NCI-H2029 treated with DMSO at 0.1 percent for 48 hours (cell line): ENCODE data around the gene ZNF831.

Experiments used
- DNase-seq: peaks from one replicate; lab custom pipeline; 2025; lab: John Stamatoyannopoulos, UW

ZNF831 gene

GRCh38 chr20:59163631-59164530 lies at the start of gene ZNF831:
ZNF831 (plus strand) TSS chr20:59163821; CDS start chr20:59191020, 27,199 bp downstream.
- no peak for DNase-seq

DNA sequence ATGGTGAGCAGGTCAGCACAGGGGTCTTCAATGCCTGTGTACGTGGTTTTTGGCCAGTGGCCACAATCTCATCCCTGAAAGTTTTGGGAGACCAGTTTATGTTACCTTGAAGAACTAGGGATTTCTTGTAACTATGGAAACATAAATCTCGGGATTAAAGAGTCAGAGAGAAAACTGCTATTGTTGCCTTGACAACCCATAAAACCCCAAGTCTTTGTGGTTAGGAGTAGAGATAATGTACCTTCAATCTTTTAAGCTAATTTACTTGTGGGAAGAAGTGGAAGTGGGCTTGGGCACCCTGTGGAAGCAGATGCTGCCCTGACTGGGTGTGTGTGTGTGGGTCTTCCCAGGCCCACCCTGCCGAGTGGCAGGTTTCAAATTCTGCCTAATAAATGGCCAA lies 46.1 kb upstream of the ZNF831 start:
- DNase-seq: no peak

DNA sequence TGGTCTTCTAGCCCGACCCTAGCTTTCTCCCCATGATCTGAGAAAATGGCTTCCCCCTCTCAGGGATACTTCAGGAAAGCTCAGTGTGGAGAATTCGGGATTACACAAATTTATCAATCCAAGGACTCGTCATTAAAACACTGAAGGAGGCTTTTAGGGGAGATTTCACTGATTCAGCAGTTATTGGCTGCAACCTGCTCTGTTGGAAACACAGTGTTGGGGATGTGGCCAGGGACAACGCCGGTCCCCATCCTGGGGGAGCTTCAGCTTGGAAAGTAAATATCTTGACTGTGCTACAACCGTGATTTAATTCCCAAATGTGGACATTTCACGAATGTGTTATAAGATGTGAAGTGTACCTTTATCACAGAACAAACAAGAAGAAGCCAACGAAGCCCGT lies 44.8 kb upstream of the ZNF831 start:
- DNase-seq: no peak

GRCh38 chr20:59120491-59120890 lies 43.1 kb upstream of the ZNF831 start:
- DNase-seq: no peak

- no peak for DNase-seq
Measured at GRCh38 chr20:59120919-59121318, 42.7 kb upstream of the ZNF831 start.

DNA sequence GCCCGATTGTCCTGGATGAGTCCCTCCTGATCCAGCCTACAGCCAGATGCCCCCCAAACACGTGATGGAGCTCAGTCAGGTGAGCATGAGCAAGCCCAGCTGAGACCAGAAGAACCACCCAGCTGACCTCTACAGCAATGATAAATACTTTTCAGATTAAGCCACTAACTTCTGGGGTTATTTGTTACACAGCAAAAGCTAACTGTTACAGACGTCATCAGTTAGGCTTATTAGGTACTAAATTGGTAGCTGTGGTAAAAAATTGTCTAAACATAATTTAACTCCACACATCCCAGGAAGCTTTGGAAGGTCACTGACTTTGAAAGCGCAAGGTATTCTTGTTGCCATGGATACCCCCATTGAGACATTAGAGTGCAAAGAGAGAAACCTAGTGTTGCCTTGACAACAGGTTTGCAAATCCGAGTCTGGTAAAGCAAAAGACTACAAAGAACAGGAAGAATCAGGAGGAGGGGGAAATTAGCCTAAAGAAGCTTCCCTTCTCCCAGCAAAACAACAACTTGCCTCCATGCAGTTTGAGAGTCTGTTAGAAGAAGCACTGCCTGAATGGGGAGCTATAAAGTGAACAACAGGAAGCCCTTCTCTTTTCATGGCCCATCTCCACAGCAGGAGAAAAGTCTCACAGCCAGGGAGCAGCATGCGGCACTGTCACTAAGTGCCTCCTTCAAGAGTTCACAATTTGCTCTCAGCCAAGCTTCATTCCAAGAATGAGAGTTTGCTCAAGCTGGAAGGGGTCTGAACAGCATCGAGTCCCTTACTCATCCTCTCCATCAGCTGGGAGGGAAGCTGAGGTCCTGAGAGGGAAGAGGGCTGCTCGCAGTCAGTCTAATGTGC lies 41.7 kb upstream of the ZNF831 start:
- DNase-seq: no peak

DNA sequence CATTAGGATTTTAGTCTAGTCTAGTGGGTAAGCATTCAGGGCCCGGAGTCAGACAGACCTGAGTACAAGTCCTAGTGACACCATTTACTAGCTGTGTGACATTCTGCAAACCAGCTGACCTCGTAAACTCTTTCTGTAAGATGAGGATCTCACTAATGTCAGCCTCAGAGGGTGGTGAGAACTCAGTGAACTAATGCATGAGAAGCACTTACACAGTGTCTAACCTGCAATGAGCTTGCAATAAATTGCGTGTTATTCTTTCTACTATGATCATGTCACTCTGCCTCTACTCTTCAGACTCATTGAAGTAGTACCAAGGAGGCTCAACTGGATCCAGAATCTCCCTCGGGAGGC lies 41.1 kb upstream of the ZNF831 start:
- no peak for DNase-seq

DNA sequence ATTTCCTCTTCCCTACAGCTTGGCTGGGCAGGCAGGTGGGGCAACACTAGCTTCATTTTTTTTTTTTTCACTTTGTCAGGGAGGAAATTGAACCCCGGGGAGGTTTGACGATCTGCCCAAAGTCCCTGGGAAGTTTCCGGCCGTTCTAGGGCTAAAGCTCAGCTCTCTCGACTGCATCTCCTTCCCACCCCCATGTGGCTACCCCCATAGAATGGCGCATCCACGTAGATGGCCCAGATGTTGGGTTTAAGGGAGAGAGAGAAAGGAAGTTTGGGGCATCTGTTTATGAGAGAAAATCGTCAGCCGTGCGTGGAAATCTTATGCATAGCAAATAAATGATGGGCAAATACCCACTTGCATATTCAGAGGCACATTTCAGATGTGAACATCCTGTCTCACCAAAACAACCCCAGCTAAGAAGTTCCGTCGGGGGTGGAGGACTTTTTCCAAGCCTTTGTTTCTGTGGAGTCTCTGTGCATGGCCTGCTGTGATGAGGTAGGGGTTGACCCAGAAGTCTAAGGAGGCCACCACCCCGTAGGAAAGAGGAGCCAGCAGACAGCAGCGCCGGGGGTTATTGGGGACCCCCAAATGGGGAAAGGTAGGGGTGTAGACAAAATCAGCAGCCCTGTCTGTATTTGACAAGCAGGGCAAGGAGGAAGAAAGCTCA lies 40.5 kb upstream of the ZNF831 start:
- DNase-seq: no peak

- DNase-seq: no peak
Measured at GRCh38 chr20:59123678-59124255, 39.9 kb upstream of the ZNF831 start.

- DNase-seq: no peak
Measured at GRCh38 chr20:59124296-59125029, 39.2 kb upstream of the ZNF831 start.

- no peak for DNase-seq
Measured at GRCh38 chr20:59125332-59125731, 38.3 kb upstream of the ZNF831 start.

- DNase-seq: no peak
Measured at GRCh38 chr20:59125836-59126235, 37.8 kb upstream of the ZNF831 start.

DNA sequence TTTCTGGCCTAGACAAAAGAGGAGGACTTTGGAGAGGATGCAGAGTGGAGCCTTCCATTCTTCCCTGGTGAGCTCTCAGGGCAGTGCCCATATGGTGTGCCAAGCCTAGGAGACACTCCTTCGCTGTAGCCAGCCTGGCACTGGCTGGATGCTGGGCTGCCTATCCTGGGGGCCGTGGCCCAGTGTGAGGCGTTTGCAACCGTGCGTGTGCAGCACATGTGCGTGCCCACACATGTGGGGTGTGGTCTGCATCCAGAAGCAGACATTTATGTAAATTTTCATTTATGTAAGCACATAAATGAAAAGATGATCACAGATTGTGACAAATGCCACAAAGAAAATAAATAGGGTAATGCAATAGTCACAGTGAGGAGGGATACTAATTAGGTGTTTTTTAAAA lies 35.8 kb upstream of the ZNF831 start:
- no peak for DNase-seq

- DNase-seq: no peak
Measured at GRCh38 chr20:59131551-59132285, 31.9 kb upstream of the ZNF831 start.

GRCh38 chr20:59134182-59134581 lies 29.4 kb upstream of the ZNF831 start:
- no peak for DNase-seq

GRCh38 chr20:59135093-59135492 lies 28.5 kb upstream of the ZNF831 start:
- DNase-seq: no peak

GRCh38 chr20:59136027-59136426 lies 27.6 kb upstream of the ZNF831 start:
- no peak for DNase-seq

DNA sequence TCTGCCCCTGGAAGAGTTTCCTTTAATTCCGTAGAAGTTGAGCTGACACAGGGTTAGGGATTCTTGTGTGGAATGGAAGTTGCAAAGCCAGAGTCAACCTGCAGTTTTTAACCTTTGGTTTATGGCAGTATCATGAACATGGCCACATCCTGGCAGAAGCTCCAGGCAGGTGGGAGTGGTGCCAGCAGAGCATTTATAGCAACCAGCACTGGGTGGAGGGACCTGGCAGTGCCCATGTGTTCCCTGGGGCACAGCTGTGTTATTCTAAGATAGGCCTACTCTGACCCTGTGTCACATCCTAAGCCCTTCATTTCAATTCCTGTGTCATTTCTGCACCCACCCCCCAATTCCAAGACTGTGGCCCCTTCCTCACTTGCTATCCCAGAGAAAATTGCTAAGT lies 26.1 kb upstream of the ZNF831 start:
- DNase-seq: no peak

GRCh38 chr20:59138114-59138748 lies 25.4 kb upstream of the ZNF831 start:
- no peak for DNase-seq

DNA sequence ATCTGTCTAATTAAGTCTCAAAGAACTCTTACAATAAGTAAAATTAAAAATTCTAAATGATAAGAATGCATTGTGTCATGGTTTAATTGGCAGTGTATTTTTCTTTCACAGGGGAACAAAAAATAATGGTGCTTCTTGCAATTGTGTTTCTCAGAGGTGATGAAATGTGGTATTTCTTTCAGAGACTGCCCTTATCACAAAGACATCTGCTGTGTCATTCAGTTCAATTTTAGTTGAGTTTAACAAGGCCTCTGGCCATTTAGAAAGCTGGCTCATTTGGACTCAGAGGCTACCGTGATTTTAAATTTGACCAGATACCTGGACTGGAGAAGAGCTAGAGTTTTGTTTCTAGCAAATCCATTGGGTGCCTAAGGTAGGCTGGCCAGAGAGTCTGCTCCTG lies 23.6 kb upstream of the ZNF831 start:
- DNase-seq: no peak
